HEK293 (cell line): ENCODE measurements around the gene POLR1F.

Source experiments
- ZNF10 ChIP-seq: fragments of 450-650 bp; formaldehyde crosslinking; IDR thresholded peaks from 2 replicates; pipeline ENCODE4 v1.5.1; 2017; ENCODE audit warnings: missing biosample characterization, missing genetic modification characterization
- TF ChIP-seq, protein P1 (sequence below): fragments of 450-650 bp; formaldehyde crosslinking; IDR thresholded peaks from 2 replicates; pipeline ENCODE4 v1.5.1; 2016; ENCODE audit warnings: missing biosample characterization, missing genetic modification characterization

DNA sequence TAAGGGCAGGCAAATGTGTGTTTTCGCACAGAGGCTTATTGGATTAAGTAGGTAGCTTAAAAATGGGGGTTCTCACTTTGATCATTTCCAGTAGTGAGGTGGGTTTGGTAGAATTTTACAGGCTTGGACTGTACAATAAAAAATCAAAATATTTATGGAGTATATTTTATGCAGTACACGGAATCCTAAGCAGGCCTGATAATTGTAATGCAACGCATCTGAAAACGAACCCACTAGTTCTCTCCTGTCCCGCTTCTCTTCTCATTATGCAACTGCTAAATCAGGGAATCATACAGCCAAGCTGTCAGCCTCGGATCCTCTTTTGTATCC is 377 bp upstream of the POLR1F start:
- TF ChIP-seq ZNF10 = no peak
- TF ChIP-seq, protein P1, sequence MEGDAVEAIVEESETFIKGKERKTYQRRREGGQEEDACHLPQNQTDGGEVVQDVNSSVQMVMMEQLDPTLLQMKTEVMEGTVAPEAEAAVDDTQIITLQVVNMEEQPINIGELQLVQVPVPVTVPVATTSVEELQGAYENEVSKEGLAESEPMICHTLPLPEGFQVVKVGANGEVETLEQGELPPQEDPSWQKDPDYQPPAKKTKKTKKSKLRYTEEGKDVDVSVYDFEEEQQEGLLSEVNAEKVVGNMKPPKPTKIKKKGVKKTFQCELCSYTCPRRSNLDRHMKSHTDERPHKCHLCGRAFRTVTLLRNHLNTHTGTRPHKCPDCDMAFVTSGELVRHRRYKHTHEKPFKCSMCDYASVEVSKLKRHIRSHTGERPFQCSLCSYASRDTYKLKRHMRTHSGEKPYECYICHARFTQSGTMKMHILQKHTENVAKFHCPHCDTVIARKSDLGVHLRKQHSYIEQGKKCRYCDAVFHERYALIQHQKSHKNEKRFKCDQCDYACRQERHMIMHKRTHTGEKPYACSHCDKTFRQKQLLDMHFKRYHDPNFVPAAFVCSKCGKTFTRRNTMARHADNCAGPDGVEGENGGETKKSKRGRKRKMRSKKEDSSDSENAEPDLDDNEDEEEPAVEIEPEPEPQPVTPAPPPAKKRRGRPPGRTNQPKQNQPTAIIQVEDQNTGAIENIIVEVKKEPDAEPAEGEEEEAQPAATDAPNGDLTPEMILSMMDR (tag by site-specific recombination) = no peak
